Mesenchymal stem cell (in vitro differentiated cells and primary cell): Measurements from ENCODE around the gene SEC24C.
"Not testable (repeated sequence)": the region's sequence is repeated elsewhere in the genome, so short reads cannot be mapped to it uniquely, and the experiment has no call there.

Experiments
- DNase-seq: peaks from one replicate; pipeline ENCODE4 v3.0.0-alpha.2; 2013
- H2AFZ ChIP-seq: one replicate; pipeline ENCODE4 v1.6.1; 2013; ENCODE audit warnings: low read depth, mild to moderate bottlenecking, control low read depth, inconsistent platforms, low read length, moderate library complexity
- H2AK5ac ChIP-seq: 2 replicates; pipeline ENCODE4 v1.6.1; 2013; ENCODE audit warnings: low read length, moderate library complexity, mild to moderate bottlenecking, inconsistent platforms; ENCODE audit not compliant: severe bottlenecking
- H2BK120ac ChIP-seq: one replicate; pipeline ENCODE4 v1.6.1; 2013; ENCODE audit warnings: low read depth, mild to moderate bottlenecking, inconsistent platforms, low read length, moderate library complexity
- H2BK12ac ChIP-seq, 2 experiments: one replicate each; pipeline ENCODE4 v1.6.1; 2013; ENCODE audit warnings: inconsistent platforms in 2 of 2, low read length in 2 of 2, mild to moderate bottlenecking in 2 of 2, moderate library complexity in 2 of 2, control low read depth in 1 of 2
- H2BK15ac ChIP-seq: one replicate; pipeline ENCODE4 v1.6.1; 2013; ENCODE audit warnings: mild to moderate bottlenecking, low read depth, inconsistent platforms; ENCODE audit not compliant: poor library complexity, severe bottlenecking
- H2BK5ac ChIP-seq: 2 replicates; pipeline ENCODE4 v1.6.1; 2013; ENCODE audit warnings: low read depth, mild to moderate bottlenecking, low read length, control low read depth, inconsistent platforms; ENCODE audit not compliant: poor library complexity, severe bottlenecking
- H3K14ac ChIP-seq, 2 experiments: one replicate each; pipeline ENCODE4 v1.6.1; 2013; ENCODE audit warnings: inconsistent platforms in 2 of 2, low read length in 2 of 2, control low read depth in 1 of 2, mild to moderate bottlenecking in 1 of 2, moderate library complexity in 1 of 2
- H3K18ac ChIP-seq, 2 experiments: one replicate each; pipeline ENCODE4 v1.6.1; 2013; ENCODE audit warnings: inconsistent platforms in 2 of 2, low read length in 2 of 2, control low read depth in 1 of 2, low read depth in 1 of 2, mild to moderate bottlenecking in 1 of 2
- H3K23ac ChIP-seq, 2 experiments: one replicate each; pipeline ENCODE4 v1.6.1; 2013; ENCODE audit warnings: inconsistent platforms in 2 of 2, low read length in 2 of 2, mild to moderate bottlenecking in 2 of 2, moderate library complexity in 2 of 2, control low read depth in 1 of 2
- H3K27ac ChIP-seq: 2 replicates; pipeline ENCODE4 v1.5.1; 2013; ENCODE audit warnings: mild to moderate bottlenecking, moderate library complexity, low read length, control low read depth, inconsistent platforms; ENCODE audit not compliant: poor library complexity, severe bottlenecking
- H3K27me3 ChIP-seq, 2 experiments: 2 replicates each; pipeline versions ENCODE4 v1.6.1 to v1.7.0; 2013; ENCODE audit warnings: low read length in 2 of 2, mild to moderate bottlenecking in 2 of 2, moderate library complexity in 2 of 2, control low read depth in 1 of 2, inconsistent platforms in 1 of 2; ENCODE audit not compliant: control insufficient read depth in 1 of 2, insufficient read depth in 1 of 2
- H3K36me3 ChIP-seq, 2 experiments: 2 replicates each; pipeline versions ENCODE4 v1.6.1 to v1.7.0; 2013; ENCODE audit warnings: low read length in 2 of 2, control low read depth in 1 of 2, inconsistent platforms in 1 of 2, low read depth in 1 of 2, mild to moderate bottlenecking in 1 of 2; ENCODE audit not compliant: insufficient read depth in 2 of 2, control insufficient read depth in 1 of 2
- H3K4ac ChIP-seq, 2 experiments: one replicate each; pipeline ENCODE4 v1.6.1; 2013; ENCODE audit warnings: inconsistent platforms in 2 of 2, low read length in 2 of 2, mild to moderate bottlenecking in 2 of 2, moderate library complexity in 2 of 2, control low read depth in 1 of 2, low read depth in 1 of 2
- H3K4me1 ChIP-seq: 2 replicates; pipeline ENCODE4 v1.6.1; 2013; ENCODE audit warnings: low read depth, low read length, control low read depth; ENCODE audit not compliant: control insufficient read depth, insufficient read depth
- H3K4me2 ChIP-seq: 2 replicates; pipeline ENCODE4 v1.6.1; 2013; ENCODE audit warnings: low read length, mild to moderate bottlenecking, inconsistent platforms; ENCODE audit not compliant: poor library complexity, severe bottlenecking
- H3K4me3 ChIP-seq, 2 experiments: 2 replicates each; pipeline versions ENCODE4 v1.5.1 to v1.7.0; 2013; ENCODE audit warnings: low read length in 2 of 2, mild to moderate bottlenecking in 2 of 2, control low read depth in 1 of 2, low read depth in 1 of 2; ENCODE audit not compliant: insufficient read depth in 1 of 2
- H3K79me1 ChIP-seq: replicated peaks from 2 replicates; pipeline ENCODE4 v1.6.1; 2013; ENCODE audit warnings: mild to moderate bottlenecking, control low read depth, low read length, inconsistent platforms; ENCODE audit not compliant: poor library complexity, severe bottlenecking
- H3K9ac ChIP-seq: 2 replicates; pipeline ENCODE4 v1.7.0; 2013; ENCODE audit warnings: mild to moderate bottlenecking, low read length, moderate library complexity
- H3K9me3 ChIP-seq: 2 replicates; pipeline ENCODE4 v1.7.0; 2013; ENCODE audit warnings: mild to moderate bottlenecking, low read length; ENCODE audit not compliant: control insufficient read depth
- H4K8ac ChIP-seq: one replicate; pipeline ENCODE4 v1.6.1; 2013; ENCODE audit warnings: inconsistent platforms, mild to moderate bottlenecking, low read length, moderate library complexity
- H4K91ac ChIP-seq: one replicate; pipeline ENCODE4 v1.6.1; 2013; ENCODE audit warnings: mild to moderate bottlenecking, low read length, inconsistent platforms
- WGBS: methylation state at CpG from one replicate; pipeline ENCODE4 v1.1.7; 2013; ENCODE audit warnings: mixed read lengths; 5-methylcytosine and 5-hydroxymethylcytosine counted together

The SEC24C gene

DNA sequence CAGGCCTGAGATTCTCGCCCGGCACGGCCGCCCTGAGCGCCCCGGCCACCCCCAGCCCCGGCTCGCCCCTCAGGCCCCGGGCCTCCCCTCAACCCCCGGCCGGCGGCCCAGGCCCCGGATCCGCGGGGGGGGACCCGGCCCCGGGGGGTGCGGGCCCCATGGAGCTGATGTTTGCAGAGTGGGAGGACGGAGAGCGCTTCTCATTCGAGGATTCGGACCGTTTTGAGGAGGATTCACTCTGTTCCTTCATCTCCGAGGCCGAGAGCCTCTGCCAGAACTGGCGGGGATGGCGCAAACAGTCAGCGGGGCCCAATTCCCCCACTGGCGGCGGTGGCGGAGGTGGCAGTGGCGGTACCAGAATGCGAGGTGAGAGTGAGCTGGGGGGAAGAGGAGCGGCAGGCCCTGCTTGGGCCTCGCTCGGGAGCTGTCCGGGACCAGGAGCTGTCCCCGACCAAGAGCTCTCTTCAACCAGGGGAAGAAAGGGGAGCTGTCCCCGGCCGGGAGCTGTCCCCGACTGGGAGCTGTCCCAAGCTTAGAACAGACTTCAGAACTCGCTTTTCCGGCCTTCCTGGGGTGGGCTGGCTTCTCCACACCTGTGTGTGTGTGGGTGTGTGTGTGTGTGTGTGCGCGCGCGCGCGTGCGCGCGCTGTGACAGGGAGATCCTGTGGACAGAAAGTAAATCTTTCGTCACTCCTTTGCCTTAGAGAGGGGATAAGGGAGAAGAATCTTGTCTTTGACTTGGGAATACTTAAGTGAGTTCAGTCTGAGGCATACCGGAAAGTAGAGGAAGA, 41.7 kb downstream of the SEC24C start:
- peak overlapping the region; percentile 80 for H2BK15ac ChIP-seq
- peak overlapping the region; percentile 96 for H3K4me2 ChIP-seq
- peak overlapping the region; percentile 58 for H2BK120ac ChIP-seq

DNA sequence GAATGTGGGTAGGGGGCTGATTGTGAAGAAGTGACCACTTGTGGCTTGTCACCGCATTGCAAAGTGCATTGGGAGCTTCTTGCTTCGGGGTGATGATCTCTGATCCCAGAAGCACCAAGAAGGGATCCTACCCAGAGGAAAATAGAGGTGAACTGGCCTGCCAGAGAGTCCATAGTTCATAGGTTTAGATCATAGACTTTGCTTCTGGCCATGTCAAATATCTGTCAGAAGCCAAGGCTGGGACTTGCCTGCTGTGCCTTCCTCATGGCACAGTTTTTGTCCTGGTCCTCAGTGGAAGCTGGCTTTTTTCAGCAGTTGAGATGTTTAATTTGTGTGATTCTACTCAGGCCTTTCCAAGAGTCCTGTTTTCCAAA, 42.3 kb downstream of the SEC24C start:
- Histone ChIP-seq H3K23ac (no peak overlapping the region), H2AK5ac (no peak overlapping the region), H2BK12ac (no peak overlapping the region), H3K14ac (no peak overlapping the region), H3K36me3 (peaks cover 28 to 31% of the 10 kb centered on the region in 2 experiments), H3K4me1 (peaks cover 7% of the 10 kb centered on the region), H4K8ac (no peak overlapping the region), H4K91ac (no peak overlapping the region), H3K27ac (no peak overlapping the region), H3K18ac (no peak overlapping the region), H2BK5ac (no peak overlapping the region), H3K4ac (no peak overlapping the region), H2AFZ (no peak overlapping the region), H3K9ac (peak overlapping the region; percentile 95), H3K27me3 (no peaks in the 10 kb centered on the region), H2BK15ac (no peak overlapping the region), H3K4me3 (peak overlapping the region; percentile 88 to 90), H3K79me1 (peaks cover 15% of the 10 kb centered on the region), H3K9me3 (no peaks in the 10 kb centered on the region), H3K4me2 (peak overlapping the region; percentile 96), H2BK120ac (no peak overlapping the region)
- 36% methylated on average over 2 of the region's 2 CpGs for WGBS
- no peak for DNase-seq

More for the DNA sequence above, 41.7 kb downstream of the SEC24C start:
- H3K4me1 ChIP-seq, result peaks cover 9% of the 10 kb centered on the region
- H4K91ac ChIP-seq, result no peak overlapping the region
- H2BK5ac ChIP-seq, result peak overlapping the region; percentile 80
- H3K27ac ChIP-seq, result peak overlapping the region; percentile 69
- under 1% methylated on average over 54 of the region's 54 CpGs for WGBS
- peaks cover 16% of the 10 kb centered on the region for H3K79me1 ChIP-seq
- H3K9me3 ChIP-seq, result no peaks in the 10 kb centered on the region
- peak overlapping the region; percentile 95 for H3K9ac ChIP-seq
- H4K8ac ChIP-seq, result peak overlapping the region; percentile 80
- peak overlapping the region in 1 of 2 experiments; percentile 55 for H2BK12ac ChIP-seq
- peak overlapping the region; percentile 88 to 90 for H3K4me3 ChIP-seq
- peak overlapping the region in 1 of 2 experiments; percentile 87 for H3K18ac ChIP-seq
- peaks cover 22 to 25% of the 10 kb centered on the region in 2 experiments for H3K36me3 ChIP-seq
- no peaks in the 10 kb centered on the region for H3K27me3 ChIP-seq
- peak overlapping the region in 1 of 2 experiments; percentile 84 for H3K23ac ChIP-seq
- peak; percentile 85 for DNase-seq
- peak overlapping the region; percentile 5 for H2AFZ ChIP-seq
- H3K4ac ChIP-seq, result peak overlapping the region; percentile 9 to 82
- H3K14ac ChIP-seq, result peak overlapping the region; percentile 66 to 81
- no peak overlapping the region for H2AK5ac ChIP-seq

DNA sequence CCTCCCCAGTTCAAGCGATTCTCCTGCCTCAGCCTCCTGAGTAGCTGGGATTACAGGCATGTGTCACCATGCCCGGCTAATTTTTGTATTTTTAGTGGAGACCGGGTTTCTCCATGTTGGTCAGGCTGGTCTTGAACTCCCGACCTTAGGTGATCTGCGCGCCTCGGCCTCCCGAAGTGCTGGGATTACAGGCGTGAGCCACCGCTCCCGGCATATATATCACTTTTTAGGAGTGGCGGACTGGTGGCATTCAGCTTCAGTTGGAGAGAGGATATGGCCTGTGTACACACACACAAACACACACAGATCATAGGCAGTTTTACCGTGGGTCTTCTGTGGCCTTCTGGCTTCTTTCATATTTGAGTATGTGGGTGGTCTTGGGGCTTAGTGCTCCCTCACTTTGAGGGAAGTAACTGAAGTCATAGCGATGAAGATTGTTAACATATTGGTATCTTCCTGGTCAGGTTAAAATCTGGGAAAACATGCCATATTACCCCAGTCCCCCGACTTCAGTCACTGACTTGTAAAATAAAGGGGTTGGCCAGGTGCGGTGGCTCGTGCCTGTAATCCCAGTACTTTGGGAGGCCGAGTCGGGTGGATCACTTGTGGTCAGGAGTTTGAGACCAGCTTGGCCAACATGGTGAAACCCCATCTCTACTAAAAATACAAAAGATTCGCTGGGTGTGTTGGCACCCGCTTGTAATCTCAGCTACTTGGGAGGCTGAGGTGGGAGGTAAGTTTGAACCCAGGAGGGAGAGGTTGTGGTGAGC, 43.0 kb downstream of the SEC24C start:
- H2BK120ac ChIP-seq, H3K14ac ChIP-seq, H3K23ac ChIP-seq, H3K27ac ChIP-seq, H4K91ac ChIP-seq, H2AFZ ChIP-seq, DNase-seq, H2AK5ac ChIP-seq, H2BK5ac ChIP-seq, H3K4ac ChIP-seq, H3K27me3 ChIP-seq, H3K4me1 ChIP-seq, H2BK15ac ChIP-seq, H2BK12ac ChIP-seq, H3K9me3 ChIP-seq, H4K8ac ChIP-seq, H3K18ac ChIP-seq: not testable (repeated sequence)
- Histone ChIP-seq H3K36me3 (peaks cover 35 to 38% of the 10 kb centered on the region in 2 experiments), H3K4me3 (peak overlapping the region in 1 of 2 experiments; percentile 88), H3K9ac (peak overlapping the region; percentile 95), H3K79me1 (peaks cover 18% of the 10 kb centered on the region), H3K4me2 (peak overlapping the region; percentile 1)
- 98% methylated on average over 16 of the region's 21 CpGs for WGBS
